Activated naive CD8-positive, alpha-beta T cell treated with anti-CD3 and anti-CD28 coated beads, Interleukin-2, amount 50 U/mL, for 24 hours (primary cell): ENCODE results near the gene SLC22A3.

Experiments
- ATAC-seq: fragments of 150-1000 bp; cut with Tn5 transposase; one replicate; pipeline ENCODE4 v1.10.0; 2021
- DNase-seq: peaks from one replicate; pipeline ENCODE4 v3.0.0; 2021
- H3K27ac Mint-ChIP-seq: one replicate; pipeline ENCODE4 v1.8.0; 2021; ENCODE audit warnings: mild to moderate bottlenecking, mixed read lengths
- H3K27me3 Mint-ChIP-seq: one replicate; pipeline ENCODE4 v1.8.0; 2021; ENCODE audit warnings: mixed read lengths
- H3K36me3 Mint-ChIP-seq: one replicate; pipeline ENCODE4 v1.8.0; 2021; ENCODE audit warnings: low read depth, mixed read lengths
- H3K4me1 Mint-ChIP-seq: one replicate; pipeline ENCODE4 v1.8.0; 2021; ENCODE audit warnings: mixed read lengths
- H3K4me3 Mint-ChIP-seq: one replicate; pipeline ENCODE4 v1.8.0; 2021; ENCODE audit warnings: mild to moderate bottlenecking, moderate library complexity, mixed read lengths
- H3K9me3 Mint-ChIP-seq: one replicate; pipeline ENCODE4 v1.8.0; 2021; ENCODE audit warnings: mixed read lengths

The SLC22A3 gene

GRCh38 chr6:160396292-160396691 lies 48.1 kb downstream of the SLC22A3 start:
- H3K4me1 Mint-ChIP-seq, result peaks cover 13% of the 10 kb centered on the region
- H3K27ac Mint-ChIP-seq, result no peak overlapping the region
- H3K27me3 Mint-ChIP-seq, result peaks cover 16% of the 10 kb centered on the region
- DNase-seq (no peak), ATAC-seq (no peak)
- H3K36me3 Mint-ChIP-seq, result no peaks in the 10 kb centered on the region
- peaks cover 8% of the 10 kb centered on the region for H3K9me3 Mint-ChIP-seq
- H3K4me3 Mint-ChIP-seq, result no peak overlapping the region

DNA sequence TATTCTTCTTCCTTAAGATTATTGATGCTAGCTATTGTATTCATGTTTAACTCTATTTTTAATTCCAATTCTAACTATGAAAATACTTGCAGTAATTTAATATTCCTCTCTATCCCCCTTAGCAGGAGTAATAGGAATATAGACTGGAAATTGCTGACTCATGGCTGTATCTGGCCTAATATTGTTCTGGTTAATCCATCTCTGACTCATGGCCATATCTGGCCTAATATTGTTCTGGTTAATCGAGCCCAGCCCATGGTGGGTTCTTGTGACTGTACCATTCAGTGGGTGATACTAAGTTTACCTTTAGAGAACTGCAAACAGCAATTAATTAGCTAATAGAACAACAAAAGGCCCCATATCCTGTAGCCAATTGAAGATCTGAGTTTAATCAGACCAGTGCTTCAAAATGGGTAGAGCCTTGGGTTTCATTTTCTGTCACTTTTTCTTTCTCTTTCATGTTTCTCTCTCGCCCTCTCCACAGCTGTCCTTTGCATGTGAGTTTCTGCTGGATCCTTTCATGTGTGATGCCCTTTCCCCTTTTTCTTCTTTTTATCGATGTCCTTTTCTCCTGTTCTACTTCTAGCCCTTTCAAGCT lies 50.6 kb downstream of the SLC22A3 start:
- Mint-ChIP-seq H3K9me3 (peaks cover 4% of the 10 kb centered on the region), H3K36me3 (no peaks in the 10 kb centered on the region), H3K27me3 (peaks cover 18% of the 10 kb centered on the region), H3K27ac (no peak overlapping the region), H3K4me3 (no peak overlapping the region), H3K4me1 (peaks cover 13% of the 10 kb centered on the region)
- ATAC-seq, result no peak
- DNase-seq, result no peak

GRCh38 chr6:160400446-160400845 lies 52.3 kb downstream of the SLC22A3 start:
- H3K27me3 Mint-ChIP-seq, result peaks cover 21% of the 10 kb centered on the region
- H3K27ac Mint-ChIP-seq, result no peak overlapping the region
- DNase-seq, result no peak
- ATAC-seq, result no peak
- peaks cover 4% of the 10 kb centered on the region for H3K9me3 Mint-ChIP-seq
- H3K4me3 Mint-ChIP-seq, result no peak overlapping the region
- peaks cover 13% of the 10 kb centered on the region for H3K4me1 Mint-ChIP-seq
- H3K36me3 Mint-ChIP-seq, result no peaks in the 10 kb centered on the region

GRCh38 chr6:160408528-160408927 lies 60.4 kb downstream of the SLC22A3 start:
- no peaks in the 10 kb centered on the region for H3K9me3 Mint-ChIP-seq
- H3K27me3 Mint-ChIP-seq, result peaks cover 15% of the 10 kb centered on the region
- no peak overlapping the region for H3K27ac Mint-ChIP-seq
- no peak overlapping the region for H3K4me3 Mint-ChIP-seq
- ATAC-seq (no peak), DNase-seq (no peak)
- H3K36me3 Mint-ChIP-seq, result no peaks in the 10 kb centered on the region
- no peaks in the 10 kb centered on the region for H3K4me1 Mint-ChIP-seq

DNA sequence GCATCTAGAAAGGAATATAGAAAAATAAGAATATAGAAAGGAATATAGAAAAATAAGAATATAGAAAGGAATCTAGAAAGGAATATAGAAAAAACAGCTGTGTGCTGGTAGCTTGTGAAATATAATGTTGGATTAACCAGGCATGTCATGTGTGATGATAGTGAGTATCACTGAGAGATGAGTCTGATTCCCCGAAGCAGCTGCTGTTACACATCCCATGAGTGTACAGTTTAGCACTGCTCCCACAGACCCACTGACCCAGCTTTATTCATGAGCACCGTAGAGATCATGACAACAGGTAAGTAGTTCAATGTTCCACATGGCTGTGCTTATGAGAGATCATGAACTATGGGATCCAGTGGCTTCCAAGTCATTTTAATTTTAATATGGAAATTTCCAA lies 64.8 kb downstream of the SLC22A3 start:
- Mint-ChIP-seq H3K4me1 (no peaks in the 10 kb centered on the region), H3K36me3 (no peaks in the 10 kb centered on the region), H3K27ac (no peak overlapping the region), H3K9me3 (no peaks in the 10 kb centered on the region), H3K4me3 (no peak overlapping the region), H3K27me3 (peaks cover 21% of the 10 kb centered on the region)
- no peak for DNase-seq
- ATAC-seq, result no peak

GRCh38 chr6:160417146-160417545 lies 69.0 kb downstream of the SLC22A3 start:
- DNase-seq (no peak), ATAC-seq (no peak)
- Mint-ChIP-seq H3K27me3 (peaks cover 17% of the 10 kb centered on the region), H3K4me1 (no peaks in the 10 kb centered on the region), H3K4me3 (no peak overlapping the region), H3K36me3 (no peaks in the 10 kb centered on the region), H3K9me3 (no peaks in the 10 kb centered on the region), H3K27ac (no peak overlapping the region)

DNA sequence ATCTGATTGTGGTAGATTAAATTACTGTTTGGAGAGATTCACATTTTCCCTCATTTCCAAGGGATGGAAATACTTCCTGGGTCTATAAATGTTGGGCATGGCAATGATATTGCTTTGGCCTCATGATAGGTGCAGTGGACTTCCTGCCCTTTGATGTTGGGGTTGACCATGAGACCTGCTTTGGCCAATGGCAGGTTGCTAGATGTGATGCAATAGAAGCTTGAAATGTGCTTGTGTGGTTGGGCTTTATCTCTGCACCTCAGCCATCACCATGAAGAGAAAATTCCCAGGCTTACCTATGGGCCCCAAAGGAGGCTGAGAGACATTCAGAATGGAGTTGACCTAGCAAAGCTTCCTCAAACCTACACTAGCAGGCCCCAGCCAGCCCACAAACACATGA lies 69.4 kb downstream of the SLC22A3 start:
- DNase-seq (no peak), ATAC-seq (no peak)
- H3K27me3 Mint-ChIP-seq, result peaks cover 21% of the 10 kb centered on the region
- H3K4me1 Mint-ChIP-seq, result no peaks in the 10 kb centered on the region
- no peak overlapping the region for H3K27ac Mint-ChIP-seq
- H3K36me3 Mint-ChIP-seq, result no peaks in the 10 kb centered on the region
- no peaks in the 10 kb centered on the region for H3K9me3 Mint-ChIP-seq
- H3K4me3 Mint-ChIP-seq, result no peak overlapping the region

DNA sequence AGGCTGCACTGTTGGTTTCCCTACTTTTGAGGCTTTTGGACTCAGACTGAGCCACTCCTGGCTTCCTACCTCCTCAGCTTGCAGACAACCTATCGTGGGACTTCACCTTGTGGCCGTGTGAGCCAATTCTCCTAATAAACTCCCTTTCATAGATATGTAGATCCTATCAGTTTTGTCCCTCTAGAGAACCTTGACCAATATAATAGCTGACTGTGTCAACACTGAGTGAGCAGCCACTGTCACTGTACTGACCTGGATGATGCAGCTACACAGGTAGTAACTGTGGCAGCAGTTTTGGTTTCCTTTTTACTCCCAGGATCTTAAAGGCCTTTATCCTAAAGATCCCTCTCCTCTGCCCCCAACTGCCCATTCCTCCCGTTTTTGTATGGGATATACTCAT lies 70.2 kb downstream of the SLC22A3 start:
- ATAC-seq, result no peak
- peaks cover 19% of the 10 kb centered on the region for H3K27me3 Mint-ChIP-seq
- H3K36me3 Mint-ChIP-seq, result no peaks in the 10 kb centered on the region
- no peak overlapping the region for H3K4me3 Mint-ChIP-seq
- no peaks in the 10 kb centered on the region for H3K4me1 Mint-ChIP-seq
- DNase-seq, result no peak
- no peaks in the 10 kb centered on the region for H3K9me3 Mint-ChIP-seq
- no peak overlapping the region for H3K27ac Mint-ChIP-seq

DNA sequence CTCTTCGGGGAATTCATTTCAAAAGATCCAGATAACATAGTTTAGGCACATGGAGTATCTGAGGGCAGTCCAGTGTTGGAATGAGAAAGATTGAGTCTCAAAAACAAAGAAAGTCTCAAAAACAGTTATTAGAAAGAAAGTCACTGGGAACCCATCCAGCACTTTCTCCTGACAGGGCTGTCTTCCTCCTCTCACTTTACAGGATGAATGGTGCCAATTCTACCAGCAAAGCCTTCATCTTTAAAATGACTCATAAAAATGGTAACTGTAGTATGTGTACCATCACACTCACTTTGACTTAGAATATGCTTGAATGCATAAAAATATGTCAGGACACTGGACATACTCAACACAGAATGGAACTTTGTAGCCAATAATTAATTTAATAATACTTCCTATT lies 71.3 kb downstream of the SLC22A3 start:
- ATAC-seq (no peak), DNase-seq (no peak)
- H3K27ac Mint-ChIP-seq, result no peak overlapping the region
- H3K9me3 Mint-ChIP-seq, result no peaks in the 10 kb centered on the region
- H3K4me3 Mint-ChIP-seq, result no peak overlapping the region
- H3K4me1 Mint-ChIP-seq, result no peaks in the 10 kb centered on the region
- no peaks in the 10 kb centered on the region for H3K36me3 Mint-ChIP-seq
- peaks cover 21% of the 10 kb centered on the region for H3K27me3 Mint-ChIP-seq

DNA sequence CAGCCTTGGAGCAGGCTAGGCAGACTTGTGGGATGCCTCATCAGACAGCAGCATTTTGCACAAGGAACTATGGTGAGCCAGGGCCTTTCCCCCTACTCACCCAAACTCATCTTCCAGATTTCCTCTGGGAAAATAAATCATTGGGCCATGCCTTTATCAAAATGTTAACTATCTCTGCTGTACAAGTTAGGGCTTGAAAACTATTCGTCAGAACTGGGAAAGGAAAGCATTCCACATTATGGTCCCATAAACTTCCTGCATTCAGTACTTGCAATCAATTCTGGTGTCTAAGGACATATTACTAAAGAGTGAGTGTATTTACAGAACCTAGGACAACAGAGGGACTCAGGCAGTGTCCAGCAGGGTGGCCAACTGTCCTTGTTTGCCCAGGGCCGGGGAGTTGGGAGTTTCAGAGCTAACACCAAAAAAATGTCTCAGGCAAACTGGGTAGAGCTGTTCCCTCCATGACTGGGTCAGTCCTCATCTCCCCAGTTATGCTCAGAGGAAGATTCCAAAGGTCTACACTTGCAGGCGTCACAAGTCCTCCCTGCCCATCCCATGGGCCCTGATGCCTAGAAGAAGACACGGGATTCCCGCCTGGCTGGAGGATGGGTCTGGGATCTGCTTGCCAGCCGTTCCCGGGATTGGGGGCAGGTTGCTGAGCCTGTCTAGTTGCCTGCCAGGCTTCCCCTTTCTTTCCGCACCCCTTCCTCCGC lies 72.2 kb downstream of the SLC22A3 start:
- no peak overlapping the region for H3K27ac Mint-ChIP-seq

DNA sequence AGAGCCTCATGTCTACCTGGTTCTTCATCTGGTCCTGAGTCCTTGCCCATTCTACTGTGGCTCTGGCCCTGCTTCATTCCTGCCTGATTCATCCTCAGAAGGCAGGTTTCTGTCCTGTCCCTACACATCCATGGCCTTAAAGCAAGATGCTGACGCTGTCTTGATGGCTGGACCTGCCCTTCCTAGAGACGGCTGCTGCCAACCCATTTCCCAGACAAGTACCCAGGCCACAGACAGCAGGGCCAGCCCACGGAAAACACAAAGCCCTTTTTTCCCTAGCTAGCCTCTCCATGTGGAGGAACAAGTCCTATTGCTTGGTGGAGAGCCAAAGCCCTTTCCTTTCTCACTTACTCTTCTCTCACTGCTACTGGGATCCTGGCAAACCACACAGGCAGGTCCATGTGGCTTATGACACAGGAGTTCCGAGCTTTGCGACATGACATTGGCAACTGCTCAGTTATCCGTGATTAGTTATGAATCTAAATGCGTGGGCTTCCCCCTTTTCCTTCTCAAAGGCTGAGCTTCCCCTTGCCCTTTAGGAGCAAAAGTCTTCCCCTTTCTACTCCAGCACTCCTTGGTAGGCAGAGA lies 72.9 kb downstream of the SLC22A3 start:
- ATAC-seq, result no peak
- DNase-seq, result no peak
- H3K27me3 Mint-ChIP-seq, result peaks cover 25% of the 10 kb centered on the region
- H3K27ac Mint-ChIP-seq, result no peak overlapping the region
- no peaks in the 10 kb centered on the region for H3K4me1 Mint-ChIP-seq
- no peaks in the 10 kb centered on the region for H3K36me3 Mint-ChIP-seq
- no peaks in the 10 kb centered on the region for H3K9me3 Mint-ChIP-seq
- H3K4me3 Mint-ChIP-seq, result no peak overlapping the region

More for the DNA sequence above, 72.2 kb downstream of the SLC22A3 start:
- no peak for DNase-seq
- no peak for ATAC-seq
- Mint-ChIP-seq H3K4me1 (no peaks in the 10 kb centered on the region), H3K36me3 (no peaks in the 10 kb centered on the region), H3K27me3 (peaks cover 25% of the 10 kb centered on the region), H3K9me3 (no peaks in the 10 kb centered on the region), H3K4me3 (no peak overlapping the region)

GRCh38 chr6:160421854-160422253 lies 73.7 kb downstream of the SLC22A3 start:
- Mint-ChIP-seq H3K27me3 (peaks cover 28% of the 10 kb centered on the region), H3K9me3 (no peaks in the 10 kb centered on the region), H3K27ac (no peak overlapping the region), H3K4me3 (no peak overlapping the region), H3K4me1 (peaks cover 7% of the 10 kb centered on the region), H3K36me3 (no peaks in the 10 kb centered on the region)
- ATAC-seq, result no peak
- DNase-seq, result no peak

GRCh38 chr6:160424256-160424655 lies 76.1 kb downstream of the SLC22A3 start:
- Mint-ChIP-seq H3K27me3 (peaks cover 39% of the 10 kb centered on the region), H3K27ac (no peak overlapping the region), H3K4me3 (no peak overlapping the region), H3K36me3 (no peaks in the 10 kb centered on the region), H3K9me3 (no peaks in the 10 kb centered on the region), H3K4me1 (peaks cover 7% of the 10 kb centered on the region)
- ATAC-seq (no peak), DNase-seq (no peak)

DNA sequence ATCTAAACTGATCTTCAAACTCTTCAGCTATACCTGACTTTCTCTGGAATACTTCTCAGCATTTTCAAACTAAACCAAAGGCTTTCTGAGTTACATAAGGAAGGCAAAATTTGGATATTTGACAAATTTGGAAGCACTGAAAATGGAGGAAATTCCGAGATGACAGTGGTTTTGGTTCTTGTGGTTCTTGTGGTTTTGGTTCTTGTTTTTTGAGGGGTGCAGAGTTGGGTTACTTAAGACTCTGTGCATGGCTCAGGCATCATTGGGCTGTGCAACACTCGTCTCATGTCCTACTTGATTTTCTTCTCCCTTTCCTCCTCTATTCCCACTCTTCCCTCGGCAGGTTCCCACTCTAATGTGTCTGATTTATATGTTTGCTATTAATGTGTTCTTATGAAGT lies 78.0 kb downstream of the SLC22A3 start:
- no peak overlapping the region for H3K27ac Mint-ChIP-seq
- ATAC-seq, result no peak
- no peak for DNase-seq
- no peak overlapping the region for H3K4me3 Mint-ChIP-seq
- peaks cover 7% of the 10 kb centered on the region for H3K4me1 Mint-ChIP-seq
- H3K9me3 Mint-ChIP-seq, result no peaks in the 10 kb centered on the region
- peaks cover 48% of the 10 kb centered on the region for H3K27me3 Mint-ChIP-seq
- H3K36me3 Mint-ChIP-seq, result no peaks in the 10 kb centered on the region

- H3K4me1 Mint-ChIP-seq, result peaks cover 7% of the 10 kb centered on the region
- no peaks in the 10 kb centered on the region for H3K9me3 Mint-ChIP-seq
- no peak overlapping the region for H3K4me3 Mint-ChIP-seq
- no peak for DNase-seq
- no peak overlapping the region for H3K27ac Mint-ChIP-seq
- no peak for ATAC-seq
- H3K36me3 Mint-ChIP-seq, result no peaks in the 10 kb centered on the region
- H3K27me3 Mint-ChIP-seq, result peaks cover 48% of the 10 kb centered on the region
Observed at GRCh38 chr6:160427312-160428068, 79.3 kb downstream of the SLC22A3 start.
